Caco-2 (cell line): Measurements from ENCODE around the gene RNMT. TPM values are rescaled to one million over a fixed set of nuclear protein-coding genes. Genes with fewer than 3 reads are reported as not detected.
A peak's percentile ranks its signal among the peaks of the same experiment; 100 is the strongest.

Source experiments
- BruUV-seq: library from RNA; stranded (reverse); fragments of 400-500 nt; replicated peaks from 2 replicates; lab custom pipeline; 2021; lab: Mats Ljungman, UMichigan
- CTCF ChIA-PET: fragments of 300-600 bp; sonication (Branson Sonifier 250); formaldehyde crosslinking; loops from one replicate; lab custom pipeline; 2022; ENCODE audit warnings: antibody characterized with exemption; lab: Charles Lee
- POLR2A ChIA-PET: fragments of 300-600 bp; sonication (Branson Sonifier 250); formaldehyde crosslinking; loops from one replicate; lab custom pipeline; 2022; ENCODE audit warnings: antibody characterized with exemption; lab: Charles Lee
- DNase-seq, 2 experiments: peaks; one replicate each; pipeline versions ENCODE4 v3.0.0 to v3.0.0-alpha.2; 2020 to 2022
- H3K27me3 ChIP-seq: replicated peaks from 2 replicates; pipeline ENCODE4 v1.6.0; 2011; ENCODE audit warnings: low read length; ENCODE audit not compliant: control insufficient read depth, insufficient read depth
- H3K36me3 ChIP-seq: 2 replicates; pipeline ENCODE4 v1.5.1; 2011; ENCODE audit warnings: low read length; ENCODE audit not compliant: control insufficient read depth, insufficient read depth
- H3K4me1 ChIP-seq: fragments of 250-450 bp; sonication (Bioruptor Pico); 2 replicates; pipeline ENCODE4 v1.5.1; 2020; ENCODE audit warnings: mild to moderate bottlenecking
- H3K4me3 ChIP-seq: 2 replicates; pipeline ENCODE4 v1.5.1; 2011; ENCODE audit warnings: low read depth, mild to moderate bottlenecking, control low read depth, low read length
- H3K9me3 ChIP-seq: fragments of 250-450 bp; sonication (Bioruptor Pico); 2 replicates; pipeline ENCODE4 v1.5.1; 2020; ENCODE audit warnings: mild to moderate bottlenecking, moderate library complexity
- H3K27ac Mint-ChIP-seq: one replicate; pipeline ENCODE4 v1.8.0; 2022; ENCODE audit warnings: mixed read lengths; ENCODE audit not compliant: unreplicated experiment
- H3K27me3 Mint-ChIP-seq: one replicate; pipeline ENCODE4 v1.8.0; 2022; ENCODE audit warnings: mixed read lengths; ENCODE audit not compliant: insufficient read depth, unreplicated experiment
- H3K36me3 Mint-ChIP-seq: one replicate; pipeline ENCODE4 v1.8.0; 2022; ENCODE audit warnings: mild to moderate bottlenecking, mixed read lengths; ENCODE audit not compliant: insufficient read depth, unreplicated experiment
- H3K4me1 Mint-ChIP-seq: one replicate; pipeline ENCODE4 v1.8.0; 2022; ENCODE audit warnings: low read depth, mixed read lengths; ENCODE audit not compliant: unreplicated experiment
- H3K4me3 Mint-ChIP-seq: one replicate; pipeline ENCODE4 v1.8.0; 2022; ENCODE audit warnings: mild to moderate bottlenecking, moderate library complexity, mixed read lengths; ENCODE audit not compliant: unreplicated experiment
- H3K9me3 Mint-ChIP-seq: one replicate; pipeline ENCODE4 v1.8.0; 2022; ENCODE audit warnings: mixed read lengths; ENCODE audit not compliant: unreplicated experiment
- intact Hi-C: fragments of 100-400 bp; cut with micrococcal nuclease; formaldehyde crosslinking; loops from one replicate; pipeline ENCODE4 v1.10.0; 2022; ENCODE audit not compliant: unreplicated experiment
- total RNA-seq: library from RNA; stranded (reverse); gene quantifications from 2 replicates; pipeline ENCODE4 v1.2.3, GENCODE V29; 2022
- TF ChIP-seq, protein P1 (sequence below), 2 experiments: fragments of 200-600 bp in 1 of 2; IDR thresholded peaks; 1 replicate in 1 of 2; 2 replicates in 1 of 2; pipeline versions ENCODE4 v1.5.1 to v1.8.0; 2011 to 2022; ENCODE audit warnings: antibody characterized with exemption in 1 of 2, control low read depth in 1 of 2, inconsistent platforms in 1 of 2, low read depth in 1 of 2, low read length in 1 of 2, mild to moderate bottlenecking in 1 of 2, moderate library complexity in 1 of 2; ENCODE audit not compliant: insufficient read depth in 1 of 2, severe bottlenecking in 1 of 2, unreplicated experiment in 1 of 2

The RNMT gene
- total RNA-seq, 1 experiment from 2014 or later = 36.5 TPM

GRCh38 chr18:13758622-13759021 is 32.1 kb downstream of the RNMT start:
- Histone ChIP-seq H3K36me3 (no peaks in the 10 kb centered on the region; the same call in none of the 2 replicates), H3K4me3 (no peak overlapping the region), H3K9me3 (no peaks in the 10 kb centered on the region), H3K4me1 (no peaks in the 10 kb centered on the region), H3K27me3 (no peaks in the 10 kb centered on the region)
- ChIA-PET POLR2A (interaction anchor here (1.1 kb wide), 1 partner anchor 15 kb away, joined by 3 read pairs; no protein-coding TSS in a partner anchor), CTCF (no interaction called here)
- intact Hi-C loops = no loop called here
- Mint-ChIP-seq H3K36me3 (peaks cover 18% of the 10 kb centered on the region), H3K4me1 (no peaks in the 10 kb centered on the region), H3K9me3 (no peaks in the 10 kb centered on the region), H3K4me3 (no peak overlapping the region), H3K27me3 (no peaks in the 10 kb centered on the region), H3K27ac (no peak overlapping the region)
- BruUV-seq = no TSS peak
- DNase-seq = no peak
- TF ChIP-seq, protein P1, sequence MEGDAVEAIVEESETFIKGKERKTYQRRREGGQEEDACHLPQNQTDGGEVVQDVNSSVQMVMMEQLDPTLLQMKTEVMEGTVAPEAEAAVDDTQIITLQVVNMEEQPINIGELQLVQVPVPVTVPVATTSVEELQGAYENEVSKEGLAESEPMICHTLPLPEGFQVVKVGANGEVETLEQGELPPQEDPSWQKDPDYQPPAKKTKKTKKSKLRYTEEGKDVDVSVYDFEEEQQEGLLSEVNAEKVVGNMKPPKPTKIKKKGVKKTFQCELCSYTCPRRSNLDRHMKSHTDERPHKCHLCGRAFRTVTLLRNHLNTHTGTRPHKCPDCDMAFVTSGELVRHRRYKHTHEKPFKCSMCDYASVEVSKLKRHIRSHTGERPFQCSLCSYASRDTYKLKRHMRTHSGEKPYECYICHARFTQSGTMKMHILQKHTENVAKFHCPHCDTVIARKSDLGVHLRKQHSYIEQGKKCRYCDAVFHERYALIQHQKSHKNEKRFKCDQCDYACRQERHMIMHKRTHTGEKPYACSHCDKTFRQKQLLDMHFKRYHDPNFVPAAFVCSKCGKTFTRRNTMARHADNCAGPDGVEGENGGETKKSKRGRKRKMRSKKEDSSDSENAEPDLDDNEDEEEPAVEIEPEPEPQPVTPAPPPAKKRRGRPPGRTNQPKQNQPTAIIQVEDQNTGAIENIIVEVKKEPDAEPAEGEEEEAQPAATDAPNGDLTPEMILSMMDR (IDR thresholded peaks at IDR 0.05; ENCODE audit: insufficient read depth in 1 of 2, low read depth in 1 of 2, low read length in 1 of 2, severe bottlenecking in 1 of 2, unreplicated experiment in 1 of 2) = no peak

GRCh38 chr18:13760047-13760446 is 33.6 kb downstream of the RNMT start:
- Histone ChIP-seq H3K9me3 (no peaks in the 10 kb centered on the region), H3K36me3 (no peaks in the 10 kb centered on the region; the same call in none of the 2 replicates), H3K4me1 (no peaks in the 10 kb centered on the region), H3K27me3 (no peaks in the 10 kb centered on the region), H3K4me3 (no peak overlapping the region)
- intact Hi-C loops = no loop called here
- Mint-ChIP-seq H3K9me3 (no peaks in the 10 kb centered on the region), H3K27ac (no peak overlapping the region), H3K27me3 (no peaks in the 10 kb centered on the region), H3K4me1 (no peaks in the 10 kb centered on the region), H3K4me3 (no peak overlapping the region), H3K36me3 (peaks cover 22% of the 10 kb centered on the region)
- DNase-seq = no peak
- TF ChIP-seq, protein P1 (IDR thresholded peaks at IDR 0.05; ENCODE audit: insufficient read depth in 1 of 2, low read depth in 1 of 2, low read length in 1 of 2, severe bottlenecking in 1 of 2, unreplicated experiment in 1 of 2) = no peak
- ChIA-PET CTCF (no interaction called here), POLR2A (no interaction called here)
- BruUV-seq = no TSS peak

GRCh38 chr18:13762690-13763439 is 36.4 kb downstream of the RNMT start:
- Histone ChIP-seq H3K4me1 (no peaks in the 10 kb centered on the region), H3K27me3 (no peaks in the 10 kb centered on the region), H3K9me3 (no peaks in the 10 kb centered on the region), H3K36me3 (no peaks in the 10 kb centered on the region; the same call in 1 of the 2 replicates), H3K4me3 (no peak overlapping the region)
- TF ChIP-seq, protein P1 (IDR thresholded peaks at IDR 0.05; ENCODE audit: insufficient read depth in 1 of 2, low read depth in 1 of 2, low read length in 1 of 2, severe bottlenecking in 1 of 2, unreplicated experiment in 1 of 2) = no peak
- POLR2A ChIA-PET = interaction anchor here (0.5 kb wide), 1 partner anchor 37 kb away, joined by 3 read pairs; the partner anchor contains the start of gene FAM210A
- CTCF ChIA-PET = no interaction called here
- peaks cover 11% of the 10 kb centered on the region for H3K36me3 Mint-ChIP-seq
- no peak overlapping the region for H3K4me3 Mint-ChIP-seq
- peaks cover 10% of the 10 kb centered on the region for H3K9me3 Mint-ChIP-seq
- DNase-seq = no peak
- no peaks in the 10 kb centered on the region for H3K27me3 Mint-ChIP-seq
- TSS peak; percentile 15 for BruUV-seq
- intact Hi-C loops = no loop called here
- H3K4me1 Mint-ChIP-seq = no peaks in the 10 kb centered on the region
- no peak overlapping the region for H3K27ac Mint-ChIP-seq
